Left cardiac atrium (tissue), 4 donors: ENCODE results near the gene RACGAP1. TPM values are rescaled to one million over a fixed set of nuclear protein-coding genes. Genes with fewer than 3 reads are reported as not detected.

Experiments used
- ATAC-seq, 2 donors: fragments of 200-7000 bp; cut with Tn5 transposase; one replicate each; pipeline ENCODE4 v1.9.1; 2020; ENCODE audit warnings: mild to moderate bottlenecking in 2 of 2, moderate library complexity in 2 of 2
- DNase-seq: peaks from one replicate; pipeline ENCODE4 v3.0.0-alpha.2; 2020
- intact Hi-C, 2 donors: fragments of 100-400 bp; cut with DNase I; formaldehyde crosslinking; loops; one replicate each; pipeline versions ENCODE4 v1.14.1 to v1.15.1; 2022 to 2023
- total RNA-seq, 2 donors: library from RNA; stranded (reverse); fragmentation: NEBNext Ultra II Directional; extraction: Animal tissue kit (Norgen Biotek cat#: 25700); gene quantifications; one replicate each; pipeline ENCODE4 v1.2.1, GENCODE V29; 2021
- donor health status: DM: no; HTN: yes; CAD: no.
- donor health status: DM: no; HTN: yes; CAD: no; lungs with severe emphysema.
- donor health status: DM: yes; HTN: yes; CAD: no.
- donor health status: Dilated cardiomyopathy.

The RACGAP1 gene
- total RNA-seq, 2 donors from 2014 or later = 4.8 to 10.4 TPM

GRCh38 chr12:49943625-49943960, 81.7 kb downstream of the RACGAP1 start:
- intact Hi-C loops = no loop called here
- ATAC-seq (no peak), DNase-seq (no peak)

GRCh38 chr12:49942921-49943624, 82.2 kb downstream of the RACGAP1 start:
- intact Hi-C loops = no loop called here
- DNase-seq = no peak
- no peak for ATAC-seq

DNA sequence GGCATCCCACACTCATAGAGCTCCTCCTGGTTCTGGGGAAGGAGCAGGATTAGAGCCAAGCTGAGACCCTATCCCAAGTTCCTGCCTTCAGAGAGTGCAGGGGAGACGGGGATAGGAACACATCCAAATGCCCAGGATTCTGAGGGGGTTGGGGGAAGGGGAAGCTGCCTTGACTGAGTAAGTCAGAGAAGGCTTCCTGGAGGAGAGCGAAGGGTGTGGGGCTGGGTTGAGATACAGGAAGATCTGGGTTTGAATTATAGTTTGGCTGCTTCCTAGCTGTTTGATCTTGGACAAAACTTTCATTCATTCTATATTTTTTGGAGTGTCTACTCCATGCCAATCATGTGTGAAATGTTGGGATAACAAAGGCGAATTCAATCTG, 82.8 kb downstream of the RACGAP1 start:
- no peak for ATAC-seq
- intact Hi-C loops = no loop called here
- DNase-seq = no peak

DNA sequence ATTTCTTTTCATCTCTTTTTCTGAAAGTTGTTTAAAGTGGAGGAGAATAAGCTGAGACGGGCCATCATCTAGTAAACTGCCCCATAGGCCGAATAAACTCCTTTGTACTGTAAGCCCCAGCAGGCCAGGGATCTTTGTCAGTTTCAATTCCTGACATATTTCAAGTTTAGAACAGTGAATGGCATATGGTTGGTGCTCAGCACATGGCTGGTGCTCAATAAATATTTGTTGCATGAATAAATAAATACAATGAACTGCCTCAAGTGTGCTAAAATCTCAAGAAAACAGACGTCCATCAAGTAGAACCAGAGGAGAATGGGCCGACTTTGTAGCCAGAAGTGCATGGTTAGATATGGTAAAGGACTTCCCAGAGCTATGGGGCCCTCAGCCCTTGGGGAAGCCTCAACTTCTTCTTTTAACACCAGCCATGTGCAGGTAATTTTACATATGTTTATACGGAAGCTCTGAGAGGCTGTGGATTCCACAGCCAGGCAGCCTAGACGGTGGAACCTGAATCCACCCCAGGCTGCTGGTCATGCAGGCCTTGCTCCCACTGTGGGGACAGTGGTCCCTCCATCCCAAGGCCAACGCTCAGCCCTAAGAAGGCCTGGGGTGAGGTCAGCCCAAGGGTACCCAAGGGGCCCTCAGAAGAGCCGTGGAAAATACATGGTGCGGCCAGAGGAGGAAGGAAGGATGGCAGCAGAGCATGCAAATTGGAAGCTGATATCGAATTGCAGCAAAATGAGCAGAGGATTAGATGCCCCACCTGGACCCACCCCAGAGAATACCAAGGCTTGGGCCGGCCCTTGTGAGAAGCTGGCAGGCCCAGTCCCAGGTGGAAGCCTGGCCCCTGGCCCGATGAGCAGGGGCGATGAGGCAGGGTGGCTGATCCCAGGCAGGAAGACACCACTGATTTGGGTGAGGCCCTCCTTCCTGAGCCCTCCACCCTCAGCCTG, 83.5 kb downstream of the RACGAP1 start:
- ATAC-seq = no peak
- intact Hi-C loops = no loop called here
- no peak for DNase-seq

DNA sequence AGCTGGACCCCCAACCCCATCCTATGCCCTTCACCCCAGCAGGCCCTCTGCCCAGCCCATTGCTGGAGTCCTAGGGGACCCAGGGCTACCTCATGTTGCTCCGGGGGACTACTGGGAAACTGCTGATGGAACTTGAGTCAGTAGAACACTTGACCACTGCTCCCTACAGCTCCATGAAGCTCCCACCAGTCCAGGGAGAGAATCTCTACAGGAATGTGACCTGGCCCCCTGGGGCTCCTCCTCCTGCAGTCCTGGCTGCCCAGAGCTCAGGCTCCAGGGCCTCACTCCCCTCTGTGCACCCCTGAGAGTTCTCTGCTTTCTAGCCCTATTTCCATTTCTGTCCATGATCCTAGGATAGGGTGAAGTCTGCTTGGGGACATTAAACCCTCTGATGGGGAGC, 85.6 kb downstream of the RACGAP1 start:
- ATAC-seq (no peak), DNase-seq (no peak)
- intact Hi-C loops = no loop called here

DNA sequence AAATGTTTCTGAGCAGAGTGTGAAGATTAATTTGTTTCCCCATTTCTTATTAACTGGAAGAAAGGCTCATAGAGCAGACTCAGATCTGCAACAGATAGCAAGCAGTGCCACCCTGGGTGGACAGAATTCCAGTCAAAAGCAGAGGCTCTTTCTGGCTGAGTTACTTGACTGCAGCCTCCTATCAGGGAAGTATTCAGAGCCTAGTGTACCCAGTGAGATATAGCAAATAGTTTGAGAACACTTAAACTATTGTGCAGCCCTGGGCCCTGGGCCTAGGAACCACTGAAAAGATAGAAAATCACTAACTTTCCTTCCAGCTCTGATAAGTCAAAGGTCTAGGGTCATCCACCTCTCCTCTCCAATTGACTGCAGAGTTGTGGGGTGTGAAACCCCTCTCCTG, 86.0 kb downstream of the RACGAP1 start:
- intact Hi-C loops = no loop called here
- DNase-seq (no peak), ATAC-seq (no peak)

Other genes with a start within 250 kb of the RACGAP1 start
- gene NCKAP5L, start 197.1 kb downstream of the RACGAP1 start, total RNA-seq = 10 to 100 TPM; 18.6 to 18.8 TPM
- gene BCDIN3D, start 182.4 kb downstream of the RACGAP1 start, total RNA-seq = 1 to 10 TPM; 2.9 to 4.0 TPM
- gene FAIM2, start 121.6 kb downstream of the RACGAP1 start, total RNA-seq = 10 to 100 TPM in 1 of 2 donors, 1 to 10 TPM in 1; 6.4 to 25.9 TPM
- gene AQP2, start 74.8 kb downstream of the RACGAP1 start, total RNA-seq = under 1 TPM; 0.09 to 0.24 TPM
- 1 to 10 TPM; 1.0 to 1.3 TPM for gene AQP5, start 63.6 kb downstream of the RACGAP1 start, total RNA-seq
- gene AQP6, start 52.5 kb downstream of the RACGAP1 start, total RNA-seq = under 1 TPM; 0.13 to 0.77 TPM
- 1 to 10 TPM; 1.2 to 4.1 TPM for gene ASIC1, start 32.1 kb upstream of the RACGAP1 start, total RNA-seq
- gene SMARCD1, start 59.8 kb upstream of the RACGAP1 start, total RNA-seq = 10 to 100 TPM; 18.3 to 27.7 TPM
- gene GPD1, start 78.5 kb upstream of the RACGAP1 start, total RNA-seq = 100 to 1,000 TPM in 1 of 2 donors, 10 to 100 TPM in 1; 88.6 to 150 TPM
- 100 to 1,000 TPM; 122 to 148 TPM for gene COX14, start 86.7 kb upstream of the RACGAP1 start, total RNA-seq
- 10 to 100 TPM; 15.6 to 22.8 TPM for gene CERS5, start 141.9 kb upstream of the RACGAP1 start, total RNA-seq